MM.1S (cell line): Measurements from ENCODE around the gene PTPRE.

Source experiments
- DNase-seq: peaks from one replicate; pipeline ENCODE4 v3.0.0-alpha.2; 2015
- H2AFZ ChIP-seq: fragments of 300-600 bp; sonication (generic); 2 replicates; pipeline ENCODE4 v1.6.0; 2016; ENCODE audit warnings: antibody characterized with exemption, low read length
- H3F3A ChIP-seq: fragments of 300-600 bp; sonication (generic); 2 replicates; pipeline ENCODE4 v1.6.1; 2016; ENCODE audit warnings: mild to moderate bottlenecking, antibody characterized with exemption, low read length, moderate library complexity, mixed read lengths; ENCODE audit not compliant: insufficient read depth
- H3K27ac ChIP-seq: fragments of 300-600 bp; sonication (generic); 2 replicates; pipeline ENCODE4 v1.5.1; 2016; ENCODE audit warnings: mild to moderate bottlenecking, low read length
- H3K27me3 ChIP-seq: fragments of 300-600 bp; sonication (generic); replicated peaks from 2 replicates; pipeline ENCODE4 v1.6.0; 2016; ENCODE audit warnings: low read length; ENCODE audit not compliant: insufficient read depth
- H3K36me3 ChIP-seq: fragments of 300-600 bp; sonication (generic); replicated peaks from 2 replicates; pipeline ENCODE4 v1.6.1; 2016; ENCODE audit warnings: mild to moderate bottlenecking, low read length, mixed read lengths; ENCODE audit not compliant: insufficient read depth
- H3K4me1 ChIP-seq: fragments of 300-600 bp; sonication (generic); 2 replicates; pipeline ENCODE4 v1.6.1; 2016; ENCODE audit warnings: low read length, mixed read lengths
- H3K4me2 ChIP-seq: fragments of 300-600 bp; sonication (generic); 2 replicates; pipeline ENCODE4 v1.6.0; 2016; ENCODE audit warnings: low read depth, low read length
- H3K4me3 ChIP-seq: fragments of 300-600 bp; sonication (generic); 2 replicates; pipeline ENCODE4 v1.5.1; 2016; ENCODE audit warnings: low read length, mixed read lengths
- H3K79me2 ChIP-seq: fragments of 300-600 bp; sonication (generic); 2 replicates; pipeline ENCODE4 v1.6.1; 2016; ENCODE audit warnings: mixed run types, low read length, mixed read lengths
- H3K9ac ChIP-seq: fragments of 300-600 bp; sonication (generic); 2 replicates; pipeline ENCODE4 v1.6.1; 2016; ENCODE audit warnings: low read length, mixed read lengths
- H3K9me2 ChIP-seq: fragments of 300-600 bp; sonication (generic); replicated peaks from 2 replicates; pipeline ENCODE4 v1.6.1; 2016; ENCODE audit warnings: mild to moderate bottlenecking, low read length, mixed read lengths; ENCODE audit not compliant: insufficient read depth
- H3K9me3 ChIP-seq: fragments of 300-600 bp; sonication (generic); replicated peaks from 2 replicates; pipeline ENCODE4 v1.6.1; 2016; ENCODE audit warnings: mild to moderate bottlenecking, low read length, mixed read lengths; ENCODE audit not compliant: insufficient read depth
- H4K20me1 ChIP-seq: fragments of 300-600 bp; sonication (generic); 2 replicates; pipeline ENCODE4 v1.6.1; 2016; ENCODE audit warnings: mild to moderate bottlenecking, low read length, moderate library complexity, mixed read lengths; ENCODE audit not compliant: insufficient read depth
- EZH2 ChIP-seq: fragments of 300-600 bp; sonication (generic); optimal IDR thresholded peaks from 2 replicates; pipeline ENCODE3; 2017; ENCODE audit warnings: low read depth, mild to moderate bottlenecking, antibody characterized with exemption, low read length, mixed read lengths
- EZH2phosphoT487 ChIP-seq: fragments of 300-600 bp; sonication (generic); IDR thresholded peaks from 2 replicates; pipeline ENCODE4 v1.6.1; 2018; ENCODE audit warnings: antibody characterized with exemption, low read length
- TF ChIP-seq, protein P1 (sequence below): fragments of 300-600 bp; sonication (generic); IDR thresholded peaks from 2 replicates; pipeline ENCODE4 v1.5.1; 2016; ENCODE audit warnings: antibody characterized with exemption, low read length, mixed read lengths

The PTPRE gene

DNA sequence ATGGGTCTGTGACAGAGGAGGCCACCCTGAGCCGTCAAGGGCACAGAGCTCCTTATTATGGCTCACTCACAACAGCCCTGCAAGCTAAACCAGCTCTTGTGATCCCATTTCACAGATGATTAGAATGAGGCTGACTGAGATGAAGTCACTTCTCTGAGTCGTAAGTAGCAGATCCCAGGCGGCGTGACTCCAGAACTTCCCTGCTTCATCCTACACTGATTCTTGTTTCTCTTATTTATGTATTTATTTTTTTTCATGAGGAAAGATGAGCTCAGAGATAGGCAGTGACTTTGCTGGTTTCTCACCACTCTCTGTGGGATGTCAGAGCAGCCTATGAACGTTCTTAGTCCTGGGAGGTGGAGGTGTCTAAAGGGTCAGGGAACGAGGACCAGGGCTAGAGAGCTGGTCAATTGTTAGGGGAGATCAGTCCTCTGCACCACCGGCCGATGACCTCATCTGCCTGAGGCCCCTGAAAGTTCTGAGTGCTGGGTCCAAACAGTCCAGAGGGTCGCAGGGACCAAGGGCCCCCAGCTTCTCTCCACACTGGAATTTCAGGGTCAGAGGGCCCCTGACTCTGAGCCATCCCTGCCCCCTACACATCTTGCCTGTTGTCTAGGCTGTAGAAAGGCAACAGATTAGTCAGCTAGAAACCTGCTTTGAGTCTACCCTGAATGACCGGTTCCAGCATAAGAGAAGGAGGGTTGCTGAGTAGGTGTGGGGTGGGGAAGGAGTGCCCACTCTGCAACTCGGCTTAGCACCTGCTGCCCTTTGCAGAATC lies 32.0 kb upstream of the PTPRE start:
- Histone ChIP-seq H3K27ac (no peak overlapping the region), H3K36me3 (no peaks in the 10 kb centered on the region), H3K27me3 (no peaks in the 10 kb centered on the region), H3K4me1 (no peaks in the 10 kb centered on the region), H3K4me3 (no peak overlapping the region), H3K9ac (no peak overlapping the region), H2AFZ (no peak overlapping the region), H3F3A (no peaks in the 10 kb centered on the region), H3K9me2 (no peaks in the 10 kb centered on the region), H4K20me1 (no peaks in the 10 kb centered on the region), H3K9me3 (no peaks in the 10 kb centered on the region), H3K79me2 (no peaks in the 10 kb centered on the region), H3K4me2 (no peak overlapping the region)
- DNase-seq, result no peak
- TF ChIP-seq, protein P1, sequence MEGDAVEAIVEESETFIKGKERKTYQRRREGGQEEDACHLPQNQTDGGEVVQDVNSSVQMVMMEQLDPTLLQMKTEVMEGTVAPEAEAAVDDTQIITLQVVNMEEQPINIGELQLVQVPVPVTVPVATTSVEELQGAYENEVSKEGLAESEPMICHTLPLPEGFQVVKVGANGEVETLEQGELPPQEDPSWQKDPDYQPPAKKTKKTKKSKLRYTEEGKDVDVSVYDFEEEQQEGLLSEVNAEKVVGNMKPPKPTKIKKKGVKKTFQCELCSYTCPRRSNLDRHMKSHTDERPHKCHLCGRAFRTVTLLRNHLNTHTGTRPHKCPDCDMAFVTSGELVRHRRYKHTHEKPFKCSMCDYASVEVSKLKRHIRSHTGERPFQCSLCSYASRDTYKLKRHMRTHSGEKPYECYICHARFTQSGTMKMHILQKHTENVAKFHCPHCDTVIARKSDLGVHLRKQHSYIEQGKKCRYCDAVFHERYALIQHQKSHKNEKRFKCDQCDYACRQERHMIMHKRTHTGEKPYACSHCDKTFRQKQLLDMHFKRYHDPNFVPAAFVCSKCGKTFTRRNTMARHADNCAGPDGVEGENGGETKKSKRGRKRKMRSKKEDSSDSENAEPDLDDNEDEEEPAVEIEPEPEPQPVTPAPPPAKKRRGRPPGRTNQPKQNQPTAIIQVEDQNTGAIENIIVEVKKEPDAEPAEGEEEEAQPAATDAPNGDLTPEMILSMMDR, result no peak
- TF ChIP-seq EZH2phosphoT487 (no peak), EZH2 (no peak)

DNA sequence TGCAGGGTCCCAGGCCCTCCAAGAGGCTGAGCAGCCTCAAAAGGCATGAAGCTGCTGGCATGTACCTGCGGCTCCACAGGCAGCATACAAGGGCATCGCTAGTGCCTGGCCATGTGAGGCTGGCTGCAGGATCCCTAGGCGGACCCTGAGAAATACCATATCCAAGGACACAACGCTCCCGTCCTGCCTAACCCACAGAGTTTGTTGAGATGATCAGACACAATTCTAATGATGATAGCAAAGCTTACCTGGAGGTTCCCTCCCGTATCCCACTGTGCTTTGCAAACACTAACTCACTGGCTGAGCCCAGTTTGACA lies 31.5 kb upstream of the PTPRE start:
- Histone ChIP-seq H3K4me2 (no peak overlapping the region), H3K9me2 (no peaks in the 10 kb centered on the region), H3K4me1 (0 out of 2 replicates have a peak, but pooled peaks cover under 1% of the 10 kb centered on the region), H3K4me3 (no peak overlapping the region), H3K36me3 (no peaks in the 10 kb centered on the region), H3K9me3 (no peaks in the 10 kb centered on the region), H3K9ac (no peak overlapping the region), H3F3A (no peaks in the 10 kb centered on the region), H2AFZ (no peak overlapping the region), H3K27ac (no peak overlapping the region), H4K20me1 (no peaks in the 10 kb centered on the region), H3K79me2 (no peaks in the 10 kb centered on the region), H3K27me3 (no peaks in the 10 kb centered on the region)
- DNase-seq, result no peak
- TF ChIP-seq EZH2phosphoT487, result no peak
- no peak for TF ChIP-seq EZH2
- TF ChIP-seq, protein P1, result no peak

DNA sequence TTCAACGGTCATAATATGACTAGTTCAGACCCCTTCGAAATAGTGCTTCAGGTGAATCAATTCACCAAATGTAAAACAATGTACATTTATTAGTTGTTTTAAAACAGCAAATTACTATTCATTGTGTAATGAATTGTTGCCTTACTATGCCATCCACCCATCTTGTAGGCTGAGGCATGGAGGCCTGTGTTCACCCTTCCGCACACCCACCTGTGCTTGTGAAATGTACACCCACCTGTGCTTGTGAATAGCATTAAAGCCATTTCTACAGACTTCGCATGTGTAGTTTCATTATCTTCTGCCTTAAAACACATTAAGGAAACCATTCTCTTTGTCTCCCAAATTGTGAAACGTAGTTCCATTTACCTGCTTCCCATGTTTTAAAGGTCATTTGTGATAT lies 31.0 kb upstream of the PTPRE start:
- Histone ChIP-seq H3K79me2 (no peaks in the 10 kb centered on the region), H3K27ac (no peak overlapping the region), H3F3A (no peaks in the 10 kb centered on the region), H3K9me3 (no peaks in the 10 kb centered on the region), H3K36me3 (no peaks in the 10 kb centered on the region), H4K20me1 (no peaks in the 10 kb centered on the region), H3K9me2 (no peaks in the 10 kb centered on the region), H3K4me2 (no peak overlapping the region), H2AFZ (no peak overlapping the region), H3K9ac (no peak overlapping the region), H3K4me1 (0 out of 2 replicates have a peak, but pooled peaks cover 6% of the 10 kb centered on the region), H3K4me3 (no peak overlapping the region), H3K27me3 (no peaks in the 10 kb centered on the region)
- no peak for DNase-seq
- TF ChIP-seq, protein P1, result no peak
- TF ChIP-seq EZH2phosphoT487 (no peak), EZH2 (no peak)
